ENCODE measurements around the gene MMP3.

Gene MMP3

GRCh38 chr11:102850973-102851745, 7.8 kb upstream of the MMP3 start:
- DNase-seq (ENCODE audit: low spot score) = peak; percentile 67
- no peak overlapping the region for H3K27ac ChIP-seq
- TF ChIP-seq CTCF (conservative IDR thresholded peaks at IDR 0.05; ENCODE audit: low read depth) = no peak
- CTCF ChIA-PET = interaction anchor here (0.5 to 0.6 kb wide), 2 partner anchors 41 to 63 kb away, joined by 3 read pairs; no protein-coding TSS in a partner anchor
- POLR2A ChIA-PET (ENCODE audit: low non-redundant PET) = no interaction called here

GRCh38 chr11:102849311-102849710, 5.9 kb upstream of the MMP3 start:
- no peak overlapping the region for H3K27ac ChIP-seq
- TF ChIP-seq CTCF (conservative IDR thresholded peaks at IDR 0.05; ENCODE audit: low read depth) = no peak
- peak; percentile 76 for DNase-seq (ENCODE audit: low spot score)
- POLR2A ChIA-PET (ENCODE audit: low non-redundant PET) = no interaction called here
- CTCF ChIA-PET = no interaction called here

GRCh38 chr11:102846292-102846691, 2.9 kb upstream of the MMP3 start:
- CTCF ChIA-PET = interaction anchor here (0.7 kb wide), 2 partner anchors 10 to 107 kb away, joined by 3 to 4 read pairs; no protein-coding TSS in a partner anchor

GRCh38 chr11:102842930-102843329, 479 bp downstream of the MMP3 start:
- DNase-seq (ENCODE audit: low spot score) = no peak
- CTCF ChIA-PET = interaction anchor here (1.1 kb wide), 1 partner anchor 36 kb away, joined by 3 read pairs; no protein-coding TSS in a partner anchor
- H3K27ac ChIP-seq = peak overlapping the region; percentile 69; the same call in 1 of the 2 replicates
- POLR2A ChIA-PET (ENCODE audit: low non-redundant PET) = no interaction called here
- TF ChIP-seq CTCF (conservative IDR thresholded peaks at IDR 0.05; ENCODE audit: low read depth) = no peak

More at GRCh38 chr11:102846292-102846691, 2.9 kb upstream of the MMP3 start:
- TF ChIP-seq CTCF (conservative IDR thresholded peaks at IDR 0.05; ENCODE audit: low read depth) = no peak
- peak; percentile 53 for DNase-seq (ENCODE audit: low spot score)
- no peak overlapping the region for H3K27ac ChIP-seq
- POLR2A ChIA-PET (ENCODE audit: low non-redundant PET) = no interaction called here

- ChIA-PET CTCF (no interaction called here), POLR2A (ENCODE audit: low non-redundant PET) (no interaction called here)
- H3K27ac ChIP-seq = no peak overlapping the region
- TF ChIP-seq CTCF (conservative IDR thresholded peaks at IDR 0.05; ENCODE audit: low read depth) = no peak
- DNase-seq (ENCODE audit: low spot score) = no peak
Measured at GRCh38 chr11:102840018-102840417, 3.4 kb downstream of the MMP3 start.

- TF ChIP-seq CTCF (conservative IDR thresholded peaks at IDR 0.05; ENCODE audit: low read depth) = no peak
- ChIA-PET CTCF (no interaction called here), POLR2A (ENCODE audit: low non-redundant PET) (no interaction called here)
- H3K27ac ChIP-seq = no peak overlapping the region
- DNase-seq (ENCODE audit: low spot score) = no peak
Measured at GRCh38 chr11:102837646-102838045, 5.8 kb downstream of the MMP3 start.
